Measurements from ENCODE around the gene OR2T5. TPM values are rescaled to one million over a fixed set of nuclear protein-coding genes. Genes with fewer than 3 reads are reported as not detected.
"Not testable (repeated sequence)": the region's sequence is repeated elsewhere in the genome, so short reads cannot be mapped to it uniquely, and the experiment has no call there.

Gene OR2T5
- total RNA-seq, 1 donor from 2014 or later: not detected

DNA sequence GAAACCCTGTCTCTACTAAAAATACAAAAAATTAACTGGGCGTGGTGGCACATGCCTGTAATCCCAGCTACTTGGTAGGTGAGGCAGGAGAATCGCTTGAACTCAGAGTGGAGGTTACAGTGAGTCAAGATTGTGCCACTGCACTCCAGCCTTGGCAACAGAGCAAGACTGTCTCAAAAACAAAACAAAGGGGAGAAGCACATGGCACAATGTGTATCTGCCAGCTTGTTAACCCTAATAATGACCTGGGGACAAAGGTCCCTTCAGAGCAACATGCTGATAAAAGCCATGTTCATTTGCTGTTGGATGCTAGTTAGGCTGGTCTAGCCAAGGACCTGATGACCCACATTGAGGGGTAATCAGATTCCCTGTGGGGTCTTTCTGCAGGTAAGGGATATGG is 31.8 kb upstream of the OR2T5 start:
- H3K27me3 Mint-ChIP-seq (ENCODE audit: unreplicated experiment); DNase-seq (ENCODE audit: extremely low spot score, unreplicated experiment); H3K36me3 Mint-ChIP-seq (ENCODE audit: unreplicated experiment); H3K4me3 Mint-ChIP-seq (ENCODE audit: unreplicated experiment); H3K27ac Mint-ChIP-seq (ENCODE audit: unreplicated experiment); H3K4me1 Mint-ChIP-seq (ENCODE audit: unreplicated experiment): not testable (repeated sequence)
- peaks cover 30% of the 10 kb centered on the region for H3K9me3 Mint-ChIP-seq (ENCODE audit: unreplicated experiment)

DNA sequence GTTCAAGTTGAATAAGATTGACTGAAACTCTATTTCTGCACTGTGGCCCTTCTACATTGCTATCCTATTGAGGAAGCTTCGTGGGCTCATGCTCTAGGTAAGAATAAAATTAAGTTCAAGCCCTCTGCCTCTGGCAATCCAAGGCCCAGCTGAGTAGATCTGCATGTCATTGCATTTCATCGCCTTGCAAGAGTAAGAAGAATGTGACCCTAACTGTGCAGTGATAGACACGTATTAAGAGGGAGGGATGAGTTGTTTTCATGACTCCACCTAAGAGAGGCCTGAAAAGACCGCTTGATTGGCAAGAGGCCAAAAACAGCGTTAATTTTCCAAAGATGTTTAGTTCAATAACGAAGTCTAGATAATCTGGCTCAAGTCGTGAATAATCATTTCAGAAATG is 29.3 kb upstream of the OR2T5 start:
- not testable (repeated sequence) for H3K4me3 Mint-ChIP-seq (ENCODE audit: unreplicated experiment); H3K36me3 Mint-ChIP-seq (ENCODE audit: unreplicated experiment); DNase-seq (ENCODE audit: extremely low spot score, unreplicated experiment); H3K27ac Mint-ChIP-seq (ENCODE audit: unreplicated experiment); H3K27me3 Mint-ChIP-seq (ENCODE audit: unreplicated experiment); H3K4me1 Mint-ChIP-seq (ENCODE audit: unreplicated experiment)
- peaks cover 50% of the 10 kb centered on the region for H3K9me3 Mint-ChIP-seq (ENCODE audit: unreplicated experiment)

DNA sequence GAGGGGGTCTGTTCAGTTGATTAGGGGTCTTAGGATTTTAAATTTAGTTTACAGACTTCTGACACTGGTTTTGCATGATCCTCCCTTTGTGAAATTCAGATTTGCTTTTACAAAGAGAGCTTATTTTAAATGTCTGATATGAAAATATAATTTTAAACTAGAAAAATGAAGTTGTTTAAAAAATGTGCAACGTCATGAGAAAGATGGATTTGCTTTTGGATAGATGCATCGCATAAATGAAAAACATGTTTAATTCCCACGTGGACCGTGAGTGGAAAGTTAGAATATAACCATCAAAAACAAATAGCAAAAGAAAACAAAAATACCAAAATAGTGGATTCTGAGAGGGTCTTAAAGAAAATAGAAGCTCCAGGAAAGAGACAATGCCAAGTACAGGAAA is 17.2 kb upstream of the OR2T5 start:
- no peaks in the 10 kb centered on the region for H3K4me1 Mint-ChIP-seq (ENCODE audit: unreplicated experiment)
- no peak overlapping the region for H3K4me3 Mint-ChIP-seq (ENCODE audit: unreplicated experiment)
- no peaks in the 10 kb centered on the region for H3K27me3 Mint-ChIP-seq (ENCODE audit: unreplicated experiment)
- no peak for DNase-seq (ENCODE audit: extremely low spot score, unreplicated experiment)
- TF ChIP-seq, protein P1, sequence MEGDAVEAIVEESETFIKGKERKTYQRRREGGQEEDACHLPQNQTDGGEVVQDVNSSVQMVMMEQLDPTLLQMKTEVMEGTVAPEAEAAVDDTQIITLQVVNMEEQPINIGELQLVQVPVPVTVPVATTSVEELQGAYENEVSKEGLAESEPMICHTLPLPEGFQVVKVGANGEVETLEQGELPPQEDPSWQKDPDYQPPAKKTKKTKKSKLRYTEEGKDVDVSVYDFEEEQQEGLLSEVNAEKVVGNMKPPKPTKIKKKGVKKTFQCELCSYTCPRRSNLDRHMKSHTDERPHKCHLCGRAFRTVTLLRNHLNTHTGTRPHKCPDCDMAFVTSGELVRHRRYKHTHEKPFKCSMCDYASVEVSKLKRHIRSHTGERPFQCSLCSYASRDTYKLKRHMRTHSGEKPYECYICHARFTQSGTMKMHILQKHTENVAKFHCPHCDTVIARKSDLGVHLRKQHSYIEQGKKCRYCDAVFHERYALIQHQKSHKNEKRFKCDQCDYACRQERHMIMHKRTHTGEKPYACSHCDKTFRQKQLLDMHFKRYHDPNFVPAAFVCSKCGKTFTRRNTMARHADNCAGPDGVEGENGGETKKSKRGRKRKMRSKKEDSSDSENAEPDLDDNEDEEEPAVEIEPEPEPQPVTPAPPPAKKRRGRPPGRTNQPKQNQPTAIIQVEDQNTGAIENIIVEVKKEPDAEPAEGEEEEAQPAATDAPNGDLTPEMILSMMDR (IDR thresholded peaks at IDR 0.05): no peak
- peaks cover 32% of the 10 kb centered on the region for H3K9me3 Mint-ChIP-seq (ENCODE audit: unreplicated experiment)
- H3K27ac Mint-ChIP-seq (ENCODE audit: unreplicated experiment): no peak overlapping the region
- H3K36me3 Mint-ChIP-seq (ENCODE audit: unreplicated experiment): no peaks in the 10 kb centered on the region

DNA sequence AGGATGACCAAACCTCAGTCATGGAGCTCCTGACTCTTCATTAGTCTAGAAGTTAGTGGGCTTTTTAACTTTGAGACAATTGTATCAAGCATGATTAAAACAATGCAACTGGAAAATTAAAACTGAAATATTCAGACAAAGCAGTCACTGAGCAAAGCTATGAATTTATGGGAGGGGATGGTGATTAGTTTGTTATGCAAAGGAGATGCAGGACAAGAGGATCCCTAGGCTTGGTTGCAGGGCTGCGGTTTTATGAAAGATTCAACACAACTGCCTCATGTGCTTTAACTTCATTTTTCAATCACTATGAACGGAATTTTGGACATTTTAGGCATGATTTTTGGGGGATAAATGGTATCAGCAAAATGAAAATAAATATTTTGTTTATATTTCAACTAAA is 16.3 kb upstream of the OR2T5 start:
- H3K27ac Mint-ChIP-seq (ENCODE audit: unreplicated experiment); H3K27me3 Mint-ChIP-seq (ENCODE audit: unreplicated experiment); H3K4me1 Mint-ChIP-seq (ENCODE audit: unreplicated experiment); H3K4me3 Mint-ChIP-seq (ENCODE audit: unreplicated experiment); H3K36me3 Mint-ChIP-seq (ENCODE audit: unreplicated experiment); DNase-seq (ENCODE audit: extremely low spot score, unreplicated experiment): not testable (repeated sequence)
- H3K9me3 Mint-ChIP-seq (ENCODE audit: unreplicated experiment): peaks cover 31% of the 10 kb centered on the region

DNA sequence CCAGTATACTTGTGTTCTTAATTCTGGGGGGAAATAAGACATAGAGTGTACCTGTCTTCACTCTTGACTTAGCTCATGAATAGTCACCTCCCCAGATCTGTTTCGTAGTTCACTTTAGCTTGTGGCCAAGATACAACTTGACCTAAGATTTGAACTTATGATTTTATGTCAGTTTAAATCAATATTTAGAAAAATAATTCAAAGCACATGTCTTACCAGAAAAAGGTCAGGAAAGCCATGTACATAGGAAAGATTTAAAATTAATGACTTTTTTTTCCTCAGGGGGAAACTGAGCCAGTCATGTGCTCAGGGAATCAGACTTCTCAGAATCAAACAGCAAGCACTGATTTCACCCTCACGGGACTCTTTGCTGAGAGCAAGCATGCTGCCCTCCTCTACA is 15.3 kb upstream of the OR2T5 start, which contains the start of gene OR2T3:
Gene OR2T3, plus strand, starts transcription at position 301 of the 400 bp plus-strand sequence. Its CDS starts 0 bp downstream, at position 301.
- H3K4me3 Mint-ChIP-seq (ENCODE audit: unreplicated experiment); H3K27ac Mint-ChIP-seq (ENCODE audit: unreplicated experiment); H3K4me1 Mint-ChIP-seq (ENCODE audit: unreplicated experiment); H3K36me3 Mint-ChIP-seq (ENCODE audit: unreplicated experiment); DNase-seq (ENCODE audit: extremely low spot score, unreplicated experiment); H3K27me3 Mint-ChIP-seq (ENCODE audit: unreplicated experiment): not testable (repeated sequence)
- H3K9me3 Mint-ChIP-seq (ENCODE audit: unreplicated experiment): peaks cover 29% of the 10 kb centered on the region

DNA sequence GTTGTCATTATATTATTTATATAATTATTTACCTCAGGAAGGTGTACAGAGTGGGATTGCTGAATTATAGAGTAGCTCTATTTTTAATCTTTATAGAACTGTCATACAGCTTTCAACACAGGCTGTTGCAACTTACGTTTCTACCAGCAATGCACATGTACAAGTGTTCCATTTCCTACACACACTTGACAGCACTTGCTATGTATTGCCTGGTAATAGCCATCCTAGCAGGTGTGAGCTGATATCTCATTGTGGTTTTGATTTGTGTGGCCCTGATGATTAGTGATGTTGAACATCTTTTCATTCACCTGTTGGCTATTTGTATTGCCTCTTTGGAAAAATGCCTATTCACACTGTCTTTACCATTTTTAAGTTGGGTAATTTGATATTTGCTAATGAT is 12.7 kb upstream of the OR2T5 start:
- not testable (repeated sequence) for H3K27me3 Mint-ChIP-seq (ENCODE audit: unreplicated experiment); DNase-seq (ENCODE audit: extremely low spot score, unreplicated experiment); H3K4me3 Mint-ChIP-seq (ENCODE audit: unreplicated experiment); H3K4me1 Mint-ChIP-seq (ENCODE audit: unreplicated experiment); H3K36me3 Mint-ChIP-seq (ENCODE audit: unreplicated experiment); H3K27ac Mint-ChIP-seq (ENCODE audit: unreplicated experiment)
- peaks cover 18% of the 10 kb centered on the region for H3K9me3 Mint-ChIP-seq (ENCODE audit: unreplicated experiment)

DNA sequence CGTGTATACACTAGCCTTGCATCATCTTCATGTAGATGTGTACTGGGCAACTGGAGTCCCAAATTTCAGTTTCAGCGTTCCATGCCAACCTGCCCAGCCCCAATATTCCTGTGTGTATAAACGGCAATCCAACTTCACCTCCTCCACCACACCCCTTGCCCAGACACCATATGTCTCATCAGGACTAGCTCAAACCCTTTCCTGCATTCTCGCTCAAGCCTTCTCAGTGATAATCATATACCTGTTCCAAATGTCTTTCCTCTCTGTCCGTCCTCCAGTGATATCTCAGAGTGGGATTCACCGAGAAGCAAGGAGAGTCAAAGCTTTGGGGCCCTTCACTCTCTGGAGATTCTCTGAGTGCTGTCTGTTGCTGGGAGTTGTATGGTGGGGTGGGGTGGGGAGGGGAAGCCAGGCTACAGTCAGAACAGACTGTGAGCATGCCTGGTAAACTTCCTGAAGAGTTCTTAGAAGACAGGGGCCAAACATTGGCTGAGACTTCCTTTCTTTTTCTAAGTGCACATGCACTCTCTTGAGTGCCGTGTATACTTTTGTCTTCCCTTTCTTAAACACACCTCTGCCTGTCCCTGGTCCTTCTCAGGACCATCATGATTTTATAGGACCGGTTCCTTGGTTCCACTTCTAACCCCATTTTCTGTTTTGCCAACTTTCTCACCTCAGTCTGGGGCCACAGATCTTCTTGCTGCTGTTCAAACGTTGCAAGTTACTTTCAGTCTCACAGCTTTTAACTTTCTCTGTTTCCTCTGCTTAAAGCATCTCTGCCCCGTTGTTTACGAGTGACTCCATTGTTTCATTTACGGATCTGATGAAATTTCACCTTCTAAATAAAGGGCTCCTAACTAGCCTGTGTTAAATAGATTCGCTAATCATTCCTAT is 6.5 kb upstream of the OR2T5 start:
- H3K27me3 Mint-ChIP-seq (ENCODE audit: unreplicated experiment); H3K4me1 Mint-ChIP-seq (ENCODE audit: unreplicated experiment); H3K36me3 Mint-ChIP-seq (ENCODE audit: unreplicated experiment); DNase-seq (ENCODE audit: extremely low spot score, unreplicated experiment); H3K4me3 Mint-ChIP-seq (ENCODE audit: unreplicated experiment); H3K27ac Mint-ChIP-seq (ENCODE audit: unreplicated experiment): not testable (repeated sequence)
- H3K9me3 Mint-ChIP-seq (ENCODE audit: unreplicated experiment): peaks cover 19% of the 10 kb centered on the region

DNA sequence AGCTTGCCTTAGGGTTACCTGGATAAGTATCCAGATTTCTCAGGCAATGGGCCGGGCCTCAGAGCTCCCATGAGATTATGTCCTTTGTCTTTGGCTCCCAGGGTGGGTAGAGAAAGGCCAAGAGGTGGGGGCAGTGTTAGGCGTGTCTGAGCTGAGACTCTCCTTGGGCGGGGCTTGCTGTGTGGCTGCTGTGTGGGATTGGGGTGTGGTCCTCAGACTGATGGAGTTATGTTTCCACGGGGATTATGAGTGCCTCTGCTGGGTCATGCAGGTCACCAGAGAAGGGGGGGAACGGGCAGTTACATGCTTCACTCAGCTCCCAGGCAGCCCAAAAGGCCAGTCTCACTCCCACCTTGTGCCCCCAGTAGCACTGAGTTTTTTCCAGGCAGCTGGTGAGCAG is 8.3 kb downstream of the OR2T5 start:
- H3K27ac Mint-ChIP-seq (ENCODE audit: unreplicated experiment); H3K27me3 Mint-ChIP-seq (ENCODE audit: unreplicated experiment); DNase-seq (ENCODE audit: extremely low spot score, unreplicated experiment); H3K9me3 Mint-ChIP-seq (ENCODE audit: unreplicated experiment); H3K36me3 Mint-ChIP-seq (ENCODE audit: unreplicated experiment); H3K4me3 Mint-ChIP-seq (ENCODE audit: unreplicated experiment); H3K4me1 Mint-ChIP-seq (ENCODE audit: unreplicated experiment): not testable (repeated sequence)

DNA sequence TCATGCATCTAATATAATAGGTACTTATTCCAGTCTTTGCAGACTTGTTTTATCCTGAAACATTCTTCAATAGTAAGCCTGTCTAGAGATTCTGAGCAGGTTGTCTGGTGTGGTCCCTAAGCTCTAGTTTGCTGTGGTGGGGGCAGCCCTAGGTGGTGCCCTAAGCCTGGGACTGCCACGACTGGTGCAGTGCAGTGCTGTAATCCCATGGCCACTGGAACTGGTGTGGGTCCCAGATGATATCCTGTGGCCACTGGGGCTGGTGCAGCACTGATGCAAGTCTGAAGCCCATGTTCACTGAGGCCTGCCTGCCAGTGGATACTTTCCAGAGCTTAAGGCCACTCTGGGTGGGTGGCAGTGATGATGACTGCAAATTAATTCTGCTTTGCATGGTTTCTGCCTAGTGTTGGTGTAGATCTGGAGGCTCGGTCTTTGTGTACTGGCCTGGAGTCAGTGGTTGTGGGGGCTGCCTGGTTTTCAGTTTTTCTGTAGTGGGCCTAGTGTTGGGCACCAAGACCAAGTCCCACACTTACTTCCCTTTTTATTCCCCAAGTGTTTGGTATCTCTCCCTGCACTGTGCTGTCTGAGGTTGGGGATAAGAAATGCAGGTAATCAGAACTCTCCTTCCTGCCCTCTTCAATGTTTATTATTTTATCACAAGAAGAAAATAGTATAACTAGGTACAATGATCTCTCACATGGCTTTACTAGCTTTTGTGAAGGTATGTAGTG is 12.1 kb downstream of the OR2T5 start:
- H3K36me3 Mint-ChIP-seq (ENCODE audit: unreplicated experiment); H3K4me3 Mint-ChIP-seq (ENCODE audit: unreplicated experiment); H3K27ac Mint-ChIP-seq (ENCODE audit: unreplicated experiment); H3K9me3 Mint-ChIP-seq (ENCODE audit: unreplicated experiment); H3K4me1 Mint-ChIP-seq (ENCODE audit: unreplicated experiment); H3K27me3 Mint-ChIP-seq (ENCODE audit: unreplicated experiment); DNase-seq (ENCODE audit: extremely low spot score, unreplicated experiment): not testable (repeated sequence)

DNA sequence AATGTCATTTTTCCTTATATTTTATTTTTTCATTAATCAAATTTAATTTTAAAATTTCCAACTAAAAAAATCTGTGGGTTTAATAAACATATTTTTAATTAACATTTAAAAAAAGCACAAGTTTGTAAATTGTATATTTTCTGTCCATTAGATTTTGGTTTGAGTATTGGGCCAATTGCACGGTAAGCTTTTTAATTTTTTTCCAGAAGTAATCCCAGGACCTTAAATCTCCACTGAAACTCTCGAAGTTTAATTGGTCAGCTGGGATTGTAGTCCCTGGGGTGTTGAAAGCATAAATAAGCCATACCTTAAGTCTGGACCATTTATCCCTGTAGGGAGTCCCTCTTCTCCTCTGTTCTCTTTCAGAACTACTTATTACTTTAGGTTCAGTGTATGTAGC is 19.4 kb downstream of the OR2T5 start, which contains the start of gene OR2G6:
Gene OR2G6, plus strand, starts transcription at position 301 of the 400 bp plus-strand sequence. CDS start 13,574 bp downstream, outside the sequence.
- H3K4me1 Mint-ChIP-seq (ENCODE audit: unreplicated experiment); H3K4me3 Mint-ChIP-seq (ENCODE audit: unreplicated experiment); H3K36me3 Mint-ChIP-seq (ENCODE audit: unreplicated experiment); H3K9me3 Mint-ChIP-seq (ENCODE audit: unreplicated experiment); H3K27ac Mint-ChIP-seq (ENCODE audit: unreplicated experiment); H3K27me3 Mint-ChIP-seq (ENCODE audit: unreplicated experiment); DNase-seq (ENCODE audit: extremely low spot score, unreplicated experiment): not testable (repeated sequence)

DNA sequence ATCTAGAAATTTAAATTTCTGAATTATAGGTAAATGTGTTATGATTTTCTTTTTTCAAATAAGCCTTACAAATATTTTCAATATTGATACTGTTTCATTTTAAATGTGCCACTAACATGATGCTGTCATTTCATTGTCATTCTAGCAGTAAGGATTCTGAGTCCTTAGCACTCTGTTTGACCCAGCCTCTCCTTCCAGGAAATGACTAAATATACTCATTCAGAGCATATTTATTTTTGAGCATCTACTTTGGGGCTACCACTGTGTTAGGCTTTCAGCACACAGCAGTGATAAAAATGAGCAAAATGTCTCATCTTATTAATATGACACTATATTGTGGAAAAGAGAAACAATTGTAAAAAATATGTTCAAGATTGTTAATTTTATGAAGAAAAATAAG is 21.8 kb downstream of the OR2T5 start:
- H3K4me1 Mint-ChIP-seq (ENCODE audit: unreplicated experiment); H3K9me3 Mint-ChIP-seq (ENCODE audit: unreplicated experiment); H3K4me3 Mint-ChIP-seq (ENCODE audit: unreplicated experiment); H3K36me3 Mint-ChIP-seq (ENCODE audit: unreplicated experiment); H3K27ac Mint-ChIP-seq (ENCODE audit: unreplicated experiment); H3K27me3 Mint-ChIP-seq (ENCODE audit: unreplicated experiment); DNase-seq (ENCODE audit: extremely low spot score, unreplicated experiment): not testable (repeated sequence)
